RWPE1 (cell line): ENCODE results near the gene PLXDC2.

Experiments used
- CTCF ChIA-PET: fragments of 350-600 bp; sonication (Branson Sonifier 250); formaldehyde crosslinking; extraction: SDS; loops from one replicate; lab custom pipeline; 2021; lab: Yijun Ruan, JAX
- POLR2A ChIA-PET: fragments of 400-600 bp; formaldehyde crosslinking; extraction: SDS; loops from one replicate; lab custom pipeline; 2020; ENCODE audit warnings: antibody characterized with exemption; ENCODE audit not compliant: low non-redundant PET; lab: Yijun Ruan, JAX
- DNase-seq: peaks from one replicate; pipeline ENCODE4 v3.0.0; 2012; ENCODE audit warnings: low spot score
- H3K27ac ChIP-seq: fragments of 450-650 bp; 2 replicates; pipeline ENCODE4 v1.5.1; 2017
- TF ChIP-seq, protein P1 (sequence below): fragments of 450-650 bp; conservative IDR thresholded peaks from 2 replicates; pipeline ENCODE4 v1.5.1; 2017; ENCODE audit warnings: low read depth, mild to moderate bottlenecking

PLXDC2 gene

DNA sequence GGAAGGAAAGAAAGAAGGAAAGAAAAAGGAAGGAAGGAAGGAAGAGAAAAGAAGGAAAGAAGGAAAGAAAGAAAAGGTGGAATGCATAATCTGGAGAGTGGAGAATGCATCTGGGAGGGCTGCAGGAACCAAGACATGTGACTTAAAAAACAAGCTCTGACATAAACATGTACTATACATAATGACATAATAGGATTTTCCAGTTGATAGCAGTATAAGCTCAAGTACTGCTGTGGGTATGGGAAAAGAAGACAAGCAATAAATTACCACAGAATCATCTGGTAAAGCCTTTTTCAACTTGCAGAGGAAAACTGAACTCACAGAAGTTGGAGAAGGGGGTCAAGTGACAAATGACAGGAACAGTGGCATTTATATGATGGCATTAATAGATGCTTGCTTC lies 345.9 kb downstream of the PLXDC2 start:
- no peak overlapping the region for H3K27ac ChIP-seq
- no peak for DNase-seq
- CTCF ChIA-PET = no interaction called here
- POLR2A ChIA-PET = no interaction called here
- TF ChIP-seq, protein P1, sequence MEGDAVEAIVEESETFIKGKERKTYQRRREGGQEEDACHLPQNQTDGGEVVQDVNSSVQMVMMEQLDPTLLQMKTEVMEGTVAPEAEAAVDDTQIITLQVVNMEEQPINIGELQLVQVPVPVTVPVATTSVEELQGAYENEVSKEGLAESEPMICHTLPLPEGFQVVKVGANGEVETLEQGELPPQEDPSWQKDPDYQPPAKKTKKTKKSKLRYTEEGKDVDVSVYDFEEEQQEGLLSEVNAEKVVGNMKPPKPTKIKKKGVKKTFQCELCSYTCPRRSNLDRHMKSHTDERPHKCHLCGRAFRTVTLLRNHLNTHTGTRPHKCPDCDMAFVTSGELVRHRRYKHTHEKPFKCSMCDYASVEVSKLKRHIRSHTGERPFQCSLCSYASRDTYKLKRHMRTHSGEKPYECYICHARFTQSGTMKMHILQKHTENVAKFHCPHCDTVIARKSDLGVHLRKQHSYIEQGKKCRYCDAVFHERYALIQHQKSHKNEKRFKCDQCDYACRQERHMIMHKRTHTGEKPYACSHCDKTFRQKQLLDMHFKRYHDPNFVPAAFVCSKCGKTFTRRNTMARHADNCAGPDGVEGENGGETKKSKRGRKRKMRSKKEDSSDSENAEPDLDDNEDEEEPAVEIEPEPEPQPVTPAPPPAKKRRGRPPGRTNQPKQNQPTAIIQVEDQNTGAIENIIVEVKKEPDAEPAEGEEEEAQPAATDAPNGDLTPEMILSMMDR = no peak

DNA sequence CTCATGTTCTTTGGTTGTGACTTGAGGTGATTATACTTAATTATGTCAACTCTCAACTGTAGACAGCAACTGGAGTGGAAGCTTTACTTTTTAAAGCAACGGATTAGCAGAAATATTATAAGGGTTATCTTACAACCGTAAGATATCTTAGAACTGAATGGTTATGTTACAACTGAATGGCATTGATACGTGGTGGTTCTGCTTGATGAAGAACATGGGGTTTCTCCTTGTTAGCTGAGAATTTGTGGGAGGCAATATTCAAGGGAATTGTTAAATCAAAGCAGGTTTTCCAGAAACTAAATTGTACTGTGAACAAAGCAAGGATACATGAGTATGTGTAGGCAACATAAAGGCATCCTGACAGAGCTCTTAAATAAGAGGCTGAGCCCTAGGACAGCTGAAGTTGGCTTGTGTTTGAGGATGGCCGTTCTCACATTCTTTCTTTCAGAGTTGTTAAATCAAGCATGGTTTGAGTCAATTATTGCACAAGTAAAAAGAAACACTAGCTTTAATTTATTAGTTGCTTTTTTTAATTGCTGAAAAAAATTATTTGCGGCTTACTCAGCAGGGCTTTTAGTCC lies 350.0 kb downstream of the PLXDC2 start:
- ChIA-PET POLR2A (no interaction called here), CTCF (interaction anchor here (0.5 kb wide), 3 partner anchors 31 to 661 kb away, joined by 3 to 5 read pairs (median 3); no protein-coding TSS in a partner anchor)
- DNase-seq = no peak

DNA sequence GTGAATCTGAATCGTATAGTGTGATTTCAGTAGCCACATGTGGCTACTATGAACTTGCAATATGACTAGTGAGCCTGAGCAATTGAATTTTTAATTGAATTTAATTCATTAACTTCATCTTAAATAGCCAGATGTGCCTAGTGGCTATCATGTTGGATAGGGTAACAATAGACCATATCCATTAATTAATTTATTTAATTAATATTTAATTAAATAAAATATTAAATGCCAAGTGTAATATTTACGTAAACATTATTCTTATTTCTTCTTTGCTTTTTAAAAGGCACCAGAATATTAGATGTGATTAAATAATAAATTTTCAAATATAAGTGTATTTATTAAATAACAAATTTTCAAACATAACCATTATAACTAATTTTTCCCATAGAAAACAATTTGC lies 354.4 kb downstream of the PLXDC2 start:
- no peak for DNase-seq
- ChIA-PET POLR2A (no interaction called here), CTCF (no interaction called here)
- no peak overlapping the region for H3K27ac ChIP-seq
- TF ChIP-seq, protein P1 = no peak

More for the DNA sequence above, 350.0 kb downstream of the PLXDC2 start:
- no peak overlapping the region for H3K27ac ChIP-seq
- TF ChIP-seq, protein P1 = no peak

DNA sequence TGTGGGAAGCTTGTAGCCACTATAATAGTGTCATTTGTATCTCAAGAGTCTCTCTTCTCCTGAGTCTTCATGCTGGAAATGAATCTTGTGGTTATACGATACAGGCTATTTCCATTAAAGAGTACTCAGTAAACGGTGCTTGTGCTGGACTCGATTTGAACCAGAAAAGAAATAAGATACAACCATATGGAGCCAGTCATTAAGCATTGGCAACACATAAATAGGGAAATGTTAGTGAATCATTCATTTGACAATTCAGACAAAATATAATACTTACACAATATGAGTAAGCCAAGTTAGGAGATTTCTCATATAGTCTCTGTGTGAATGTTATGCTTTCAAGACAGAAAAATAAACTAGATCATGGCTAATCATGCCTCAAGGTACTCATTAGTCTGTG lies 356.8 kb downstream of the PLXDC2 start:
- TF ChIP-seq, protein P1 = no peak
- DNase-seq = no peak
- ChIA-PET CTCF (interaction anchor here (0.6 kb wide), 1 partner anchor 1022 kb away, joined by 3 read pairs; no protein-coding TSS in a partner anchor), POLR2A (no interaction called here)
- no peak overlapping the region for H3K27ac ChIP-seq

DNA sequence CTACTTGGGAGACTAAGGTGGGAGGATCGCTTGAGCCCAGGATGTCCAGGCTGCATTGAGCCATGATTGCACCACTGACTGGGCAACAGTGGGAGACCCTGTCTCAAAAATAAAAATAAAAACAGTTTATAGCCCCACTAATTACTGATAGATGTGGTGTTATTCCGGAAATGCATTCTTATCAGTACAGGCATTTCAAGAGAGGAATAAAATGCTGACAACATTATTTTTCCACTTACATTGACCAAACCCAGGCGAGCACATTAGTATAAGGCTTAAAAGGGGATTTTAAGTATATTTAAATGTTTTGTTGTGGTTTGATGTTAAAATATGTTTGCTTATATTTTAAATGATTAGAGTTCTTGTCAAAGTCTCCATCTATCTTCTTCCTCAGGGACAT lies 359.5 kb downstream of the PLXDC2 start:
- POLR2A ChIA-PET = no interaction called here

DNA sequence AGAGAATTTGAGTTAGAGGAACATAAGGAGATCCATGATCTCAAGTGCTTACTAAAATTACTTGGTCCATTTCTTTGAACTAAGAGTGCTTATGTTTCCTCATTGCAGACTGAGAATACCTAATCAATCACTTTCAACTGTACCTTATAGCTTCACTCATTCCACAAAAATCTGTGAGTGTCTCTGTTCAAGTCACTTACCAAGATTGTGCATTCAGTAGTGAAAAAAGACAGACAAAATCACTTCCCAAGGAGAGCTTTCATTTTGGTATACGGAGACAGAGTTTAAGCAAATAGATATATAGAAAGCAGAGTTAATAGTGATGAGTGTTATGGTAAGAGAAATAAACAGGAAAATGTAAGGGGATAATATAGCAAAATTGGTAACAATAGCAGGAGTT lies 364.5 kb downstream of the PLXDC2 start:
- CTCF ChIA-PET = no interaction called here

More for the DNA sequence above, 359.5 kb downstream of the PLXDC2 start:
- CTCF ChIA-PET = no interaction called here
- H3K27ac ChIP-seq = no peak overlapping the region
- no peak for DNase-seq
- TF ChIP-seq, protein P1 = no peak

More for the DNA sequence above, 364.5 kb downstream of the PLXDC2 start:
- no peak overlapping the region for H3K27ac ChIP-seq
- TF ChIP-seq, protein P1 = no peak
- POLR2A ChIA-PET = no interaction called here
- DNase-seq = no peak
